SKM-1 (cell line): ENCODE data around the gene SRRM2.

ENCODE experiments used
- DNase-seq: peaks from one replicate; lab custom pipeline; 2025; ENCODE audit not compliant: unreplicated experiment; lab: John Stamatoyannopoulos, UW

Gene SRRM2

GRCh38 chr16:2761472-2761871, 9.0 kb downstream of the SRRM2 start:
- DNase-seq, result no peak

GRCh38 chr16:2761886-2762583, 9.6 kb downstream of the SRRM2 start:
- no peak for DNase-seq

- no peak for DNase-seq
Observed at GRCh38 chr16:2762711-2763110, 10.3 kb downstream of the SRRM2 start.

- DNase-seq, result no peak
Observed at GRCh38 chr16:2763173-2763572, 10.7 kb downstream of the SRRM2 start.

DNA sequence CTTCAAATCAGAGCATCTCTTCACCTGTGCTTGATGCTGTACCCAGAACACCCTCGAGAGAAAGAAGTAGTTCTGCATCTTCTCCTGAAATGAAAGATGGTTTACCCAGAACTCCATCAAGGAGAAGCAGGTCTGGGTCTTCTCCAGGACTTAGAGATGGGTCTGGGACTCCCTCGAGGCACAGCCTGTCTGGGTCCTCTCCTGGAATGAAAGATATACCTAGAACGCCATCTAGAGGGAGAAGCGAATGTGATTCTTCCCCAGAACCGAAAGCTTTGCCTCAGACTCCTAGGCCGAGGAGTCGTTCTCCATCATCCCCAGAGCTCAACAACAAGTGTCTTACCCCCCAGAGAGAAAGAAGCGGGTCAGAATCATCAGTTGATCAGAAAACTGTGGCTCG, 12.3 kb downstream of the SRRM2 start:
- DNase-seq, result no peak

GRCh38 chr16:2765462-2766404, 13.3 kb downstream of the SRRM2 start:
- DNase-seq, result no peak

DNA sequence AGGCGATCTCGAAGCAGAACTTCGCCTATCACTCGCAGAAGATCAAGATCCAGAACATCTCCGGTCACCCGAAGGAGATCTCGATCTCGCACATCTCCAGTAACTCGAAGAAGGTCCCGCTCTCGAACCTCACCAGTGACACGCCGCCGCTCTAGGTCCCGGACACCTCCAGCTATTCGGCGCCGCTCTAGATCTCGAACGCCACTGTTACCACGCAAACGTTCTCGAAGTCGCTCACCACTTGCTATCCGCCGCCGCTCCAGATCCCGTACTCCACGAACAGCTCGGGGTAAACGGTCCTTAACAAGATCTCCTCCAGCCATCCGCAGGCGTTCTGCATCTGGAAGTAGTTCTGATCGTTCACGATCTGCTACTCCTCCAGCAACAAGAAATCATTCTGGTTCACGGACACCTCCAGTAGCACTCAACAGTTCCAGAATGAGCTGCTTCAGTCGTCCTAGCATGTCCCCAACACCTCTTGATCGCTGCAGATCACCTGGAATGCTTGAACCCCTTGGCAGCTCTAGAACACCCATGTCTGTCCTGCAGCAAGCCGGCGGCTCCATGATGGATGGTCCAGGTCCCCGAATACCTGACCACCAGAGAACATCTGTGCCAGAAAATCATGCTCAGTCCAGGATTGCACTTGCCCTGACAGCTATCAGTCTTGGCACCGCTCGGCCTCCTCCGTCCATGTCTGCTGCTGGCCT, 14.1 kb downstream of the SRRM2 start:
- no peak for DNase-seq

- no peak for DNase-seq
Observed at GRCh38 chr16:2767140-2767731, 14.8 kb downstream of the SRRM2 start.

GRCh38 chr16:2767891-2768290, 15.5 kb downstream of the SRRM2 start:
- DNase-seq, result no peak

DNA sequence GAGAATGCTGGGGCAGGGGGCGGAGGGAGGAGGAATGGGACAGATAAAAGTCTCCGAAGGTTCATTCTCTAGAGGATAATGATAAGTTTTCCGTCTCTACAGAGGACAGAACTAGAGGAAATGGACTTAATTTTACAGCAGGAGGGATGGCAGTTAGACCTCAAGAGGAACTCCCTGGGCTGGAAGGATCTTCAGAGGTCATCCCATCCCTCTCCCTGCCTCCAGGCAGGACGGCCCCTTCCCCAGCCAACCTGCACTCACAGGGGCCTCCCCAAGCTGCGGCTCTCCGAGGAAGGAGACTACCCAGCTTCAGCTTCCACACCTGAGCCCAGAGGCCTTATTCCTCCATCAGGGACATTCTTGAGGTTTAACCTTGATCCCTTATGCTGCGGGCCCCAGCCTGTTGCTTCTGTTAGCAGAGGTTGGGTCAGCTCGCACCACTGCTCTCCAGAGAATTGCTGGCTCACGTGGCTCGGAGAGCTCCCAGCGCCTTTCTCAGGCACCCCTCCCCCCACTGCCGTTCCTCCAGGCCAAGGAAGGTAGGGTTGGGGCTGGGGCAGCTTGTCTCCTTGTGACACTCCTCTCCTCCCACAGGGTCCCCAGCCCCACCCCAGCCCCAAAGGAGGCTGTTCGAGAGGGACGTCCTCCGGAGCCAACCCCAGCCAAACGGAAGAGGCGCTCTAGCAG, 16.1 kb downstream of the SRRM2 start:
- DNase-seq, result no peak

DNA sequence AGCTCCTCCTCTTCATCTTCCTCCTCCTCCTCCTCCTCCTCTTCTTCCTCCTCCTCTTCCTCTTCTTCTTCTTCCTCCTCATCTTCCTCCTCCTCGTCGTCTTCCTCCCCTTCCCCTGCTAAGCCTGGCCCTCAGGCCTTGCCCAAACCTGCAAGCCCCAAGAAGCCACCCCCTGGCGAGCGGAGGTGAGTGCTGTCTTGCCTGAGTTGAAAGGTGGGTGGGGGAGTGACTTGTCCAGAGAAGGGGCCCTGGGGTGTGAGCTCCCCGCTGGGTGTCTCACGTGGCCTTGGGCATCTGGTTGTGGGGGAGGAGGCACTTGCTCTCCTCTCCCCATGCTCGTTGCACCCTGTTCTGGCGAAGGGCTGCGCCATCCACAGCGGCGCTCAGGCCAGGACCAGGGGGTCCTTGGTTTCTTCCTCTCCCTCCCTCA, 16.7 kb downstream of the SRRM2 start:
- no peak for DNase-seq

- DNase-seq, result no peak
Observed at GRCh38 chr16:2769675-2770056, 17.2 kb downstream of the SRRM2 start.

GRCh38 chr16:2770057-2770951, 17.9 kb downstream of the SRRM2 start:
- no peak for DNase-seq

- no peak for DNase-seq
Observed at GRCh38 chr16:2771496-2772402, 19.3 kb downstream of the SRRM2 start.

DNA sequence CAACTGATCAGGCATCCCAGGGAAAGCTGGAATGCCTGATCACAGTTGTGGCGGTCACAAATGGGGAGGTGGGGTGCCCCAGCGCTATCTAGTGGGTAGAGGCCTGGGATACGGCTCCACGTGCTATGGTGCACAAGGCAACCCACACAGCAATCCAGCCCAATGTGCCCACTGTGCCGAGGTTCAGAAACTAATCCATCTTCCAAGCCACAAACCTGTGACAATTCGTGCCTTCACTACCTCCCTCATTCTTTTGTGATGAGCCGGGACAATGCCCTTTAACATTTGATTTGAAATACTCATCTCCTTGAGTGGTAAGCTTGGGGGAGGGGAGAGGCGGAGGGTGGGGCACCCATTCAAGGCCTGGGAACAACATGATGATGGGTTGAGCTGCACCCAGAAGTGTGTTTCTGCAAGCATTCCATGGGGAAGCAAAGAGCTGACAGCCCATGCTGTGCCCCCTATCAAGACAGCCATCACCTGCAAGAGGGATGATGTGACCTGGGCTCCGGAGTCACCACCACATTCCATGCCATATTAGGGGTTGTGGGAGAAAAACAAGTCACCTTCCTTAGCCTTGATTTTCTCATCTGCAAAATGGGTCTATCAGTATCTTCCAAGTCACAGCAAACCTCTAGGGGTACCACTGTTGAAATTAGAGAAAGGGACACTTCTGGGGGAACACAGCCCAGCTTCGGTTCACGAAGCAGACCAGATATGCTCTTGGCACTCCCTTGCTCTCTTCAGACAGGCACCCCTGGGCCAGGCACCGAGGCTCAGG, 20.9 kb downstream of the SRRM2 start:
- no peak for DNase-seq

- no peak for DNase-seq
Observed at GRCh38 chr16:2774161-2774891, 21.9 kb downstream of the SRRM2 start.

DNA sequence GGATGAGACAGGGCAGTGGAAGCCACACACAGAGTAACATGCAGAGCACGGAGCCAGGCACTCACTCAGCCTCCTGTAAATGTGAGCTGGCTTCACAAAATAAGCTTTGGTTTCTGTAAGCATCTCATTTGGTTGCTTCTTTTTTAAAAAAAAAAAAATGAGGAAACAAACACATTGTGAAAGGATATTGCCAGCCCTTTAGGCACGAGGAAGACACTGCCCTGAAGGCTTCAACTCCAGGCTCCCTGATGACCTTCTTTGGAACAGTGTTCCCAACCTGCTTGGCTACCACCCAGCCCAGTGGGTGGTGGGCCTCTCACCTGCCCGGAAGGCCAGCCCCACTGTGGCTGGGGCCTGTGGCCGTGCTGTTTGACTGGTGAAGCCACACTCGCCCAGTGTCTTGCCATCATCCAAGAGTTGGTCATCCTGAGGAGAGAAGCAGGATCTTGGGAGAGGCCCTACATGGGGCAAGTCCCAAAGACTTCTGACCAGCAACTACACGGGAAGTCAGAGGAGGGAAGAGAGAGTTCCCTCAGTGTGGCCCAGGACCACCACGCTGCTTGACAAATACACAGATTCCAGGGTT, 22.8 kb downstream of the SRRM2 start:
- no peak for DNase-seq
